ENCODE measurements around the gene SNW1.

GRCh38 chr14:77710364-77710763 lies 50.6 kb downstream of the SNW1 start:
- no peak for TF ChIP-seq CTCF (conservative IDR thresholded peaks at IDR 0.05)
- TF ChIP-seq EZH2 (IDR thresholded peaks at IDR 0.05; ENCODE audit: low read depth): no peak

All from PC-9 (cell line).